HFFc6 (cell line): Measurements from ENCODE around the gene THY1. TPM values are rescaled to one million over a fixed set of nuclear protein-coding genes. Genes with fewer than 3 reads are reported as not detected.

Source experiments
- DNase-seq: peaks from one replicate; pipeline ENCODE4 v3.0.0-alpha.2; 2018
- H3K27ac Mint-ChIP-seq: 2 replicates; pipeline ENCODE4 v1.8.0; 2020; ENCODE audit warnings: mild to moderate bottlenecking, mixed read lengths
- H3K27me3 Mint-ChIP-seq: 2 replicates; pipeline ENCODE4 v1.8.0; 2021; ENCODE audit warnings: mild to moderate bottlenecking, moderate library complexity, mixed read lengths; ENCODE audit not compliant: insufficient read depth
- H3K36me3 Mint-ChIP-seq: 2 replicates; pipeline ENCODE4 v1.8.0; 2021; ENCODE audit warnings: low read depth, mixed read lengths
- H3K4me1 Mint-ChIP-seq: 2 replicates; pipeline ENCODE4 v1.8.0; 2020; ENCODE audit warnings: low read depth, mixed read lengths
- H3K4me3 Mint-ChIP-seq: 2 replicates; pipeline ENCODE4 v1.8.0; 2020; ENCODE audit warnings: mild to moderate bottlenecking, moderate library complexity, mixed read lengths
- H3K9me3 Mint-ChIP-seq: 2 replicates; pipeline ENCODE4 v1.8.0; 2020; ENCODE audit warnings: mild to moderate bottlenecking, mixed read lengths
- CTCF ChIP-seq: fragments of 200-600 bp; sonication (generic); IDR thresholded peaks from 2 replicates; pipeline ENCODE4 v1.5.0; 2021; ENCODE audit warnings: antibody characterized with exemption, mild to moderate bottlenecking
- total RNA-seq, 6 experiments: library from RNA; stranded (reverse); fragmentation: NEBNext Ultra II Directional; extraction: Animal tissue kit (Norgen Biotek cat#: 25700); gene quantifications; 2 replicates in 1 of 6; 3 replicates in 5 of 6; pipeline ENCODE4 v1.2.3, GENCODE V29; 2021

THY1 gene
- total RNA-seq, 6 experiments from 2014 or later, result 705 to 934 (median 790) TPM

GRCh38 chr11:119419834-119420492, 3.0 kb downstream of the THY1 start:
- peak overlapping the region; percentile 97 for H3K4me3 Mint-ChIP-seq
- peaks cover 5% of the 10 kb centered on the region for H3K27me3 Mint-ChIP-seq
- no peak for TF ChIP-seq CTCF
- peaks cover 50% of the 10 kb centered on the region for H3K36me3 Mint-ChIP-seq
- H3K4me1 Mint-ChIP-seq, result peaks cover 62% of the 10 kb centered on the region
- no peak for DNase-seq
- H3K9me3 Mint-ChIP-seq, result no peaks in the 10 kb centered on the region
- H3K27ac Mint-ChIP-seq, result peak overlapping the region; percentile 97

- H3K27ac Mint-ChIP-seq, result peak overlapping the region; percentile 97
- peaks cover 62% of the 10 kb centered on the region for H3K4me1 Mint-ChIP-seq
- H3K27me3 Mint-ChIP-seq, result peaks cover 5% of the 10 kb centered on the region
Observed at GRCh38 chr11:119419246-119419645, 3.7 kb downstream of the THY1 start.

GRCh38 chr11:119418759-119419158, 4.2 kb downstream of the THY1 start:
- Mint-ChIP-seq H3K27ac (peak overlapping the region; percentile 97), H3K4me1 (peaks cover 59% of the 10 kb centered on the region)
- TF ChIP-seq CTCF, result no peak

More at GRCh38 chr11:119419246-119419645, 3.7 kb downstream of the THY1 start:
- no peak for DNase-seq
- H3K9me3 Mint-ChIP-seq, result no peaks in the 10 kb centered on the region
- no peak for TF ChIP-seq CTCF
- peak overlapping the region; percentile 97 for H3K4me3 Mint-ChIP-seq
- peaks cover 50% of the 10 kb centered on the region for H3K36me3 Mint-ChIP-seq

GRCh38 chr11:119417726-119418540, 5.0 kb downstream of the THY1 start:
- Mint-ChIP-seq H3K4me3 (peak overlapping the region; percentile 97), H3K4me1 (peaks cover 53% of the 10 kb centered on the region), H3K27ac (peak overlapping the region; percentile 97), H3K9me3 (no peaks in the 10 kb centered on the region), H3K27me3 (peaks cover 5% of the 10 kb centered on the region), H3K36me3 (peaks cover 50% of the 10 kb centered on the region)
- TF ChIP-seq CTCF, result no peak
- peak; percentile 95 for DNase-seq

More at GRCh38 chr11:119418759-119419158, 4.2 kb downstream of the THY1 start:
- H3K27me3 Mint-ChIP-seq, result peaks cover 5% of the 10 kb centered on the region
- H3K36me3 Mint-ChIP-seq, result peaks cover 50% of the 10 kb centered on the region
- no peaks in the 10 kb centered on the region for H3K9me3 Mint-ChIP-seq
- DNase-seq, result no peak
- peak overlapping the region; percentile 97 for H3K4me3 Mint-ChIP-seq

- Mint-ChIP-seq H3K9me3 (no peaks in the 10 kb centered on the region), H3K36me3 (peaks cover 45% of the 10 kb centered on the region), H3K4me3 (peak overlapping the region; percentile 97), H3K4me1 (peaks cover 53% of the 10 kb centered on the region), H3K27ac (peak overlapping the region; percentile 97), H3K27me3 (peaks cover 5% of the 10 kb centered on the region)
- TF ChIP-seq CTCF, result no peak; the same call in 1 of the 2 replicates
- DNase-seq, result peak; percentile 58
Observed at GRCh38 chr11:119416606-119417580, 6.1 kb downstream of the THY1 start.
